HCT116 (cell line): ENCODE data around the gene CDH4. TPM values are rescaled to one million over a fixed set of nuclear protein-coding genes. Genes with fewer than 3 reads are reported as not detected.

Source experiments
- ATAC-seq: fragments of 200-7000 bp; cut with Tn5 transposase; 2 replicates; pipeline ENCODE4 v1.9.1; 2020; ENCODE audit warnings: mild to moderate bottlenecking, moderate library complexity
- BruUV-seq: library from RNA; stranded (reverse); fragments of 400-500 nt; replicated peaks from 2 replicates; lab custom pipeline; 2021; lab: Mats Ljungman, UMichigan
- CTCF ChIA-PET: fragments of 300-600 bp; sonication (Branson Sonifier 250); formaldehyde crosslinking; loops from one replicate; lab custom pipeline; 2021; ENCODE audit warnings: antibody characterized with exemption; lab: Charles Lee
- POLR2A ChIA-PET: fragments of 300-600, 350-600 bp; sonication (Branson Sonifier 250); formaldehyde crosslinking; loops from one replicate; lab custom pipeline; 2021; ENCODE audit warnings: antibody characterized with exemption; lab: Charles Lee
- RAD21 ChIA-PET, 2 experiments: fragments of 300-600 bp; sonication (Branson Sonifier 250); formaldehyde crosslinking; loops; one replicate each; lab custom pipeline; 2023; ENCODE audit warnings: low total read pairs in 2 of 2; ENCODE audit not compliant: uncharacterized antibody in 2 of 2, unreplicated experiment in 2 of 2, low non-redundant PET in 1 of 2; lab: Charles Lee
- DNase-seq: peaks from one replicate; pipeline ENCODE4 v3.0.0-alpha.2; 2010; ENCODE audit warnings: low read depth, low spot score
- H2AFZ ChIP-seq: fragments of 200-600 bp; shearing (Covaris generic), sonication (generic); 2 replicates; pipeline ENCODE4 v1.6.1; 2017; ENCODE audit warnings: low read depth, mixed run types, mixed read lengths, antibody characterized with exemption, low read length; ENCODE audit not compliant: poor library complexity, severe bottlenecking
- H3K27ac ChIP-seq: 2 replicates; pipeline ENCODE4 v1.5.1; 2012; ENCODE audit warnings: low read depth, low read length
- H3K27me3 ChIP-seq: fragments of 200-600 bp; sonication (generic); 2 replicates; pipeline ENCODE4 v1.6.1; 2016; ENCODE audit warnings: mixed run types, low read length, mixed read lengths; ENCODE audit not compliant: insufficient read depth
- H3K36me3 ChIP-seq, 2 experiments: fragments of 200-500 bp in 1 of 2; fragments of 200-600 bp in 1 of 2; sonication (Bioruptor generic) in 1 of 2; sonication (generic) in 1 of 2; 2 replicates each; pipeline versions ENCODE4 v1.5.1 to v1.6.1; 2014 to 2016; ENCODE audit warnings: low read length in 2 of 2, inconsistent platforms in 1 of 2, mixed read lengths in 1 of 2, mixed run types in 1 of 2; ENCODE audit not compliant: insufficient read depth in 2 of 2, control insufficient read depth in 1 of 2
- H3K4me1 ChIP-seq, 2 experiments: fragments of 200-600 bp in 1 of 2; sonication (generic) in 1 of 2; 2 replicates each; pipeline versions ENCODE4 v1.5.1 to v1.6.1; 2012 to 2017; ENCODE audit warnings: low read length in 2 of 2, inconsistent platforms in 1 of 2, mild to moderate bottlenecking in 1 of 2, mixed read lengths in 1 of 2, mixed run types in 1 of 2, moderate library complexity in 1 of 2; ENCODE audit not compliant: insufficient read depth in 2 of 2, control insufficient read depth in 1 of 2
- H3K4me2 ChIP-seq: fragments of 200-600 bp; sonication (generic); 2 replicates; pipeline ENCODE4 v1.6.1; 2017; ENCODE audit warnings: mixed run types, low read length, mixed read lengths
- H3K4me3 ChIP-seq, 2 experiments: fragments of 200-600 bp in 1 of 2; sonication (generic) in 1 of 2; replicated peaks in 1 of 2; 2 replicates each; pipeline ENCODE4 v1.5.1; 2011 to 2016; ENCODE audit warnings: low read length in 2 of 2, control low read depth in 1 of 2, low read depth in 1 of 2, mild to moderate bottlenecking in 1 of 2, mixed read lengths in 1 of 2, mixed run types in 1 of 2
- H3K79me2 ChIP-seq: fragments of 200-600 bp; sonication (generic); 2 replicates; pipeline ENCODE4 v1.6.1; 2017; ENCODE audit warnings: mild to moderate bottlenecking, mixed run types, low read length, moderate library complexity, mixed read lengths; ENCODE audit not compliant: insufficient read depth
- H3K9ac ChIP-seq: fragments of 200-600 bp; sonication (generic); 2 replicates; pipeline ENCODE4 v1.6.1; 2016; ENCODE audit warnings: low read length, mixed read lengths
- H3K9me2 ChIP-seq: fragments of 200-600 bp; sonication (generic), shearing (Covaris generic); 2 replicates; pipeline ENCODE4 v1.6.1; 2017; ENCODE audit warnings: mixed run types, mild to moderate bottlenecking, moderate library complexity; ENCODE audit not compliant: insufficient read depth
- H3K9me3 ChIP-seq, 2 experiments: fragments of 200-500 bp in 1 of 2; fragments of 200-600 bp in 1 of 2; sonication (Bioruptor generic) in 1 of 2; sonication (generic) in 1 of 2; 2 replicates each; pipeline ENCODE4 v1.6.1; 2014 to 2017; ENCODE audit warnings: low read length in 2 of 2, mixed read lengths in 2 of 2, inconsistent platforms in 1 of 2, low read depth in 1 of 2, mild to moderate bottlenecking in 1 of 2, mixed run types in 1 of 2, moderate library complexity in 1 of 2; ENCODE audit not compliant: control insufficient read depth in 1 of 2, insufficient read depth in 1 of 2
- H4K20me1 ChIP-seq: fragments of 200-600 bp; sonication (generic), shearing (Covaris generic); 2 replicates; pipeline ENCODE4 v1.6.1; 2017; ENCODE audit warnings: mixed run types, mild to moderate bottlenecking, moderate library complexity; ENCODE audit not compliant: insufficient read depth
- EGR1 ChIP-seq: IDR thresholded peaks from 2 replicates; pipeline ENCODE4 v1.6.1; 2012; ENCODE audit warnings: low read depth
- EZH2 ChIP-seq: fragments of 200-600 bp; sonication (generic); IDR thresholded peaks from 2 replicates; pipeline ENCODE4 v1.6.1; 2017; ENCODE audit warnings: antibody characterized with exemption, mixed run types
- POLR2AphosphoS5 ChIP-seq: IDR thresholded peaks from 2 replicates; pipeline ENCODE4 v1.6.1; 2011; ENCODE audit warnings: mild to moderate bottlenecking, low read depth, low read length, moderate library complexity
- REST ChIP-seq: IDR thresholded peaks from 2 replicates; pipeline ENCODE4 v1.6.1; 2012; ENCODE audit warnings: low read depth
- intact Hi-C: fragments of 100-400 bp; cut with micrococcal nuclease; formaldehyde crosslinking; loops from 2 replicates; pipeline ENCODE4 v1.10.0; 2022
- total RNA-seq: library from RNA; stranded (reverse); gene quantifications from one replicate; pipeline ENCODE4 v1.2.1, GENCODE V29; 2021; ENCODE audit not compliant: unreplicated experiment
- TF ChIP-seq, protein P1 (sequence below), 3 experiments: fragments of 200-600 bp in 1 of 3; sonication (generic) in 1 of 3; IDR thresholded peaks in 2 of 3; conservative IDR thresholded peaks in 1 of 3; 2 replicates each; pipeline ENCODE4 v1.5.1; 2012 to 2017; ENCODE audit warnings: low read depth in 2 of 3, low read length in 2 of 3, antibody characterized with exemption in 1 of 3, borderline replicate concordance in 1 of 3, control low read depth in 1 of 3, mild to moderate bottlenecking in 1 of 3, mixed read lengths in 1 of 3, mixed run types in 1 of 3, moderate library complexity in 1 of 3; ENCODE audit not compliant: insufficient read depth in 1 of 3

The CDH4 gene
- total RNA-seq, 1 experiment from 2014 or later = not detected

GRCh38 chr20:61765871-61766654, 514.0 kb downstream of the CDH4 start:
- no peak overlapping the region for H3K27ac ChIP-seq
- no peak overlapping the region for H3K4me3 ChIP-seq
- H3K9me2 ChIP-seq = no peaks in the 10 kb centered on the region
- no peak for DNase-seq
- peak; percentile 75 for ATAC-seq
- peaks cover 42% of the 10 kb centered on the region for H3K27me3 ChIP-seq
- H3K9me3 ChIP-seq = no peaks in the 10 kb centered on the region
- intact Hi-C loops = no loop called here
- ChIA-PET RAD21 (no interaction called here), CTCF (no interaction called here), POLR2A (no interaction called here)
- BruUV-seq = no TSS peak
- no peak for TF ChIP-seq EZH2
- TF ChIP-seq EGR1 = no peak
- no peak for TF ChIP-seq POLR2AphosphoS5
- TF ChIP-seq, protein P1, sequence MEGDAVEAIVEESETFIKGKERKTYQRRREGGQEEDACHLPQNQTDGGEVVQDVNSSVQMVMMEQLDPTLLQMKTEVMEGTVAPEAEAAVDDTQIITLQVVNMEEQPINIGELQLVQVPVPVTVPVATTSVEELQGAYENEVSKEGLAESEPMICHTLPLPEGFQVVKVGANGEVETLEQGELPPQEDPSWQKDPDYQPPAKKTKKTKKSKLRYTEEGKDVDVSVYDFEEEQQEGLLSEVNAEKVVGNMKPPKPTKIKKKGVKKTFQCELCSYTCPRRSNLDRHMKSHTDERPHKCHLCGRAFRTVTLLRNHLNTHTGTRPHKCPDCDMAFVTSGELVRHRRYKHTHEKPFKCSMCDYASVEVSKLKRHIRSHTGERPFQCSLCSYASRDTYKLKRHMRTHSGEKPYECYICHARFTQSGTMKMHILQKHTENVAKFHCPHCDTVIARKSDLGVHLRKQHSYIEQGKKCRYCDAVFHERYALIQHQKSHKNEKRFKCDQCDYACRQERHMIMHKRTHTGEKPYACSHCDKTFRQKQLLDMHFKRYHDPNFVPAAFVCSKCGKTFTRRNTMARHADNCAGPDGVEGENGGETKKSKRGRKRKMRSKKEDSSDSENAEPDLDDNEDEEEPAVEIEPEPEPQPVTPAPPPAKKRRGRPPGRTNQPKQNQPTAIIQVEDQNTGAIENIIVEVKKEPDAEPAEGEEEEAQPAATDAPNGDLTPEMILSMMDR (IDR thresholded peaks at IDR 0.05 in 2 of 3, conservative IDR thresholded peaks at IDR 0.05 in 1 of 3; ENCODE audit: borderline replicate concordance in 1 of 3, insufficient read depth in 1 of 3, low read depth in 2 of 3, low read length in 2 of 3) = no peak
- TF ChIP-seq REST = no peak
- H3K4me2 ChIP-seq = no peak overlapping the region
- H3K4me1 ChIP-seq = no peaks in the 10 kb centered on the region
- no peaks in the 10 kb centered on the region for H4K20me1 ChIP-seq
- no peaks in the 10 kb centered on the region for H3K36me3 ChIP-seq
- no peak overlapping the region for H2AFZ ChIP-seq
- no peaks in the 10 kb centered on the region for H3K79me2 ChIP-seq
- no peak overlapping the region for H3K9ac ChIP-seq
